Astrocyte of the spinal cord (primary cell): ENCODE data around the gene CYTH4.
"Not testable (repeated sequence)": the region's sequence is repeated elsewhere in the genome, so short reads cannot be mapped to it uniquely, and the experiment has no call there.

Experiments
- DNase-seq: peaks from one replicate; pipeline ENCODE4 v3.0.0; 2011; ENCODE audit warnings: low read depth, low spot score
- H3K4me3 ChIP-seq: 2 replicates; pipeline ENCODE4 v1.5.1; 2011; ENCODE audit warnings: low read depth, mild to moderate bottlenecking, low read length, moderate library complexity
- CTCF ChIP-seq: IDR thresholded peaks from 2 replicates; pipeline ENCODE4 v1.5.1; 2012; ENCODE audit warnings: low read depth, mild to moderate bottlenecking, low read length, inconsistent platforms
- in situ Hi-C: cut with HindIII; loops from 2 replicates; pipeline ENCODE4 v1.10.0; 2017; ENCODE audit warnings: low sequenced_read_pairs

CYTH4 gene

GRCh38 chr22:37244114-37244921 lies 38.0 kb upstream of the CYTH4 start, which contains the start of gene RAC2:
RAC2 (minus strand) TSS chr22:37244269; CDS start chr22:37244148, 121 bp downstream.
- no peak for TF ChIP-seq CTCF
- in situ Hi-C loops, result no loop called here
- H3K4me3 ChIP-seq, result peak within 1 kb of the TSS; percentile 39
- peak; percentile 55 for DNase-seq

GRCh38 chr22:37244922-37245722 lies 37.2 kb upstream of the CYTH4 start:
- no peak for TF ChIP-seq CTCF
- no peak overlapping the region for H3K4me3 ChIP-seq
- in situ Hi-C loops, result no loop called here
- DNase-seq, result no peak

- no peak overlapping the region for H3K4me3 ChIP-seq
- TF ChIP-seq CTCF, result no peak
- DNase-seq, result no peak
- in situ Hi-C loops, result no loop called here
Measured at GRCh38 chr22:37245740-37246139, 36.6 kb upstream of the CYTH4 start.

GRCh38 chr22:37248251-37248650 lies 34.1 kb upstream of the CYTH4 start:
- DNase-seq, result no peak
- in situ Hi-C loops, result no loop called here
- TF ChIP-seq CTCF, result no peak
- no peak overlapping the region for H3K4me3 ChIP-seq

GRCh38 chr22:37249986-37250385 lies 32.3 kb upstream of the CYTH4 start:
- in situ Hi-C loops, result no loop called here
- no peak overlapping the region for H3K4me3 ChIP-seq
- no peak for DNase-seq
- TF ChIP-seq CTCF, result no peak

GRCh38 chr22:37251836-37252235 lies 30.5 kb upstream of the CYTH4 start:
- DNase-seq, H3K4me3 ChIP-seq, in situ Hi-C loops: not testable (repeated sequence)

- DNase-seq, result no peak
- in situ Hi-C loops, result no loop called here
- TF ChIP-seq CTCF, result peak; percentile 8
- no peak overlapping the region for H3K4me3 ChIP-seq
Measured at GRCh38 chr22:37253126-37253660, 29.1 kb upstream of the CYTH4 start.
